Brain microvascular endothelial cell (primary cell): ENCODE measurements around the gene MID1IP1.

Experiments used
- DNase-seq: peaks from one replicate; pipeline ENCODE4 v3.0.0-alpha.2; 2020
- H3K27ac ChIP-seq: fragments of 250-450 bp; sonication (Bioruptor Pico); 2 replicates; pipeline ENCODE4 v1.5.1; 2020; ENCODE audit warnings: mild to moderate bottlenecking, moderate library complexity
- H3K27me3 ChIP-seq: fragments of 250-450 bp; sonication (Bioruptor Pico); replicated peaks from 2 replicates; pipeline ENCODE4 v1.5.1; 2020; ENCODE audit warnings: mild to moderate bottlenecking
- H3K36me3 ChIP-seq: fragments of 250-450 bp; sonication (Bioruptor Pico); replicated peaks from 2 replicates; pipeline ENCODE4 v1.5.1; 2020; ENCODE audit warnings: mild to moderate bottlenecking
- H3K4me3 ChIP-seq: 2 replicates; pipeline ENCODE4 v1.5.1; 2011; ENCODE audit warnings: low read depth, mild to moderate bottlenecking, control low read depth, low read length, moderate library complexity
- CTCF ChIP-seq: IDR thresholded peaks from 2 replicates; pipeline ENCODE4 v1.5.1; 2011; ENCODE audit warnings: low read depth, mild to moderate bottlenecking, moderate library complexity, low read length, control low read depth, inconsistent platforms; ENCODE audit errors: missing control alignments
- in situ Hi-C: cut with HindIII; loops from 2 replicates; pipeline ENCODE4 v1.10.0; 2017; ENCODE audit warnings: low sequenced_read_pairs, low pct_ligation_motif_present

Gene MID1IP1

GRCh38 chrX:38770152-38770551 is 31.1 kb upstream of the MID1IP1 start:
- Histone ChIP-seq H3K4me3 (no peak overlapping the region), H3K27me3 (no peaks in the 10 kb centered on the region), H3K36me3 (no peaks in the 10 kb centered on the region), H3K27ac (no peak overlapping the region)
- no peak for DNase-seq
- no peak for TF ChIP-seq CTCF
- in situ Hi-C loops: no loop called here

GRCh38 chrX:38774249-38774648 is 27.0 kb upstream of the MID1IP1 start:
- H3K36me3 ChIP-seq: no peaks in the 10 kb centered on the region
- no peak for TF ChIP-seq CTCF
- no peak overlapping the region for H3K4me3 ChIP-seq
- H3K27me3 ChIP-seq: no peaks in the 10 kb centered on the region
- in situ Hi-C loops: no loop called here
- no peak overlapping the region for H3K27ac ChIP-seq
- no peak for DNase-seq

- Histone ChIP-seq H3K27me3 (no peaks in the 10 kb centered on the region), H3K27ac (no peak overlapping the region), H3K36me3 (no peaks in the 10 kb centered on the region), H3K4me3 (no peak overlapping the region)
- in situ Hi-C loops: no loop called here
- DNase-seq: no peak
- TF ChIP-seq CTCF: no peak
These were observed 4.3 kb upstream of the MID1IP1 start for GRCh38 chrX:38796946-38797345.

GRCh38 chrX:38798956-38799355 is 2.3 kb upstream of the MID1IP1 start:
- DNase-seq: peak; percentile 66
- in situ Hi-C loops: no loop called here
- no peak for TF ChIP-seq CTCF

GRCh38 chrX:38799995-38800580 is 1.2 kb upstream of the MID1IP1 start:
- H3K36me3 ChIP-seq: no peaks in the 10 kb centered on the region
- H3K27ac ChIP-seq: no peak overlapping the region
- peak; percentile 9 for TF ChIP-seq CTCF
- in situ Hi-C loops: no loop called here
- H3K27me3 ChIP-seq: no peaks in the 10 kb centered on the region
- no peak overlapping the region for H3K4me3 ChIP-seq
- no peak for DNase-seq

More at GRCh38 chrX:38798956-38799355, 2.3 kb upstream of the MID1IP1 start:
- H3K27ac ChIP-seq: peak overlapping the region; percentile 30
- H3K4me3 ChIP-seq: no peak overlapping the region
- no peaks in the 10 kb centered on the region for H3K36me3 ChIP-seq
- no peaks in the 10 kb centered on the region for H3K27me3 ChIP-seq

GRCh38 chrX:38803243-38803587 is 2.0 kb downstream of the MID1IP1 start:
- Histone ChIP-seq H3K27ac (peak overlapping the region; percentile 90), H3K4me3 (peak overlapping the region; percentile 73), H3K36me3 (no peaks in the 10 kb centered on the region), H3K27me3 (no peaks in the 10 kb centered on the region)
- no peak for TF ChIP-seq CTCF
- in situ Hi-C loops: no loop called here
- DNase-seq: no peak
